Measurements from ENCODE around the gene DDX50. TPM values are rescaled to one million over a fixed set of nuclear protein-coding genes. Genes with fewer than 3 reads are reported as not detected.

The DDX50 gene
- total RNA-seq, 1 experiment from 2014 or later, result 33.8 TPM

GRCh38 chr10:68870061-68870460, 31.1 kb upstream of the DDX50 start:
- Histone ChIP-seq H3K27me3 (ENCODE audit: insufficient read depth, low read depth) (no peaks in the 10 kb centered on the region), H3K79me2 (ENCODE audit: low read depth) (no peaks in the 10 kb centered on the region), H4K20me1 (ENCODE audit: insufficient read depth) (no peaks in the 10 kb centered on the region), H3K4me3 (no peak overlapping the region), H3K27ac (no peak overlapping the region), H3F3A (ENCODE audit: insufficient read depth, low read depth) (no peaks in the 10 kb centered on the region), H3K4me2 (no peak overlapping the region), H3K4me1 (replicated peaks; ENCODE audit: insufficient read depth) (peaks cover 11% of the 10 kb centered on the region), H3K9me2 (ENCODE audit: insufficient read depth) (no peaks in the 10 kb centered on the region), H2AFZ (no peak overlapping the region), H3K9me3 (ENCODE audit: insufficient read depth, low read depth) (0 out of 2 replicates have a peak, but pooled peaks cover 8% of the 10 kb centered on the region), H3K36me3 (ENCODE audit: low read depth) (no peaks in the 10 kb centered on the region)
- no peak for DNase-seq
- CTCF ChIA-PET, result no interaction called here
- no peak for TF ChIP-seq EZH2 (IDR thresholded peaks at IDR 0.05; ENCODE audit: low read depth)
- TF ChIP-seq CTCF (conservative IDR thresholded peaks at IDR 0.05), result no peak
- POLR2A ChIA-PET (ENCODE audit: unreplicated experiment), result no interaction called here
- intact Hi-C loops (cut with micrococcal nuclease; ENCODE audit: unreplicated experiment), result no loop called here
- BruUV-seq (replicated peaks), result no TSS peak

GRCh38 chr10:68870545-68871104, 30.5 kb upstream of the DDX50 start:
- BruUV-seq (replicated peaks), result no TSS peak
- DNase-seq, result no peak
- no peaks in the 10 kb centered on the region for H3K36me3 ChIP-seq (ENCODE audit: low read depth)
- 0 out of 2 replicates have a peak, but pooled peaks cover 8% of the 10 kb centered on the region for H3K9me3 ChIP-seq (ENCODE audit: insufficient read depth, low read depth)
- H3K4me3 ChIP-seq, result no peak overlapping the region
- H3K27me3 ChIP-seq (ENCODE audit: insufficient read depth, low read depth), result no peaks in the 10 kb centered on the region
- TF ChIP-seq EZH2 (IDR thresholded peaks at IDR 0.05; ENCODE audit: low read depth), result no peak
- TF ChIP-seq CTCF (conservative IDR thresholded peaks at IDR 0.05), result no peak
- H3K79me2 ChIP-seq (ENCODE audit: low read depth), result no peaks in the 10 kb centered on the region
- H3K27ac ChIP-seq, result no peak overlapping the region
- intact Hi-C loops (cut with micrococcal nuclease; ENCODE audit: unreplicated experiment), result no loop called here
- CTCF ChIA-PET, result no interaction called here
- no peak overlapping the region for H3K4me2 ChIP-seq
- no peaks in the 10 kb centered on the region for H3K9me2 ChIP-seq (ENCODE audit: insufficient read depth)
- no peaks in the 10 kb centered on the region for H3F3A ChIP-seq (ENCODE audit: insufficient read depth, low read depth)
- H3K4me1 ChIP-seq (replicated peaks; ENCODE audit: insufficient read depth), result peaks cover 11% of the 10 kb centered on the region
- no peak overlapping the region for H2AFZ ChIP-seq
- no peaks in the 10 kb centered on the region for H4K20me1 ChIP-seq (ENCODE audit: insufficient read depth)
- POLR2A ChIA-PET (ENCODE audit: unreplicated experiment), result no interaction called here

- Histone ChIP-seq H4K20me1 (ENCODE audit: insufficient read depth) (no peaks in the 10 kb centered on the region), H3K79me2 (ENCODE audit: low read depth) (no peaks in the 10 kb centered on the region), H3K27me3 (ENCODE audit: insufficient read depth, low read depth) (no peaks in the 10 kb centered on the region), H3K4me1 (replicated peaks; ENCODE audit: insufficient read depth) (peaks cover 11% of the 10 kb centered on the region), H3K9me2 (ENCODE audit: insufficient read depth) (no peaks in the 10 kb centered on the region), H2AFZ (no peak overlapping the region), H3F3A (ENCODE audit: insufficient read depth, low read depth) (no peaks in the 10 kb centered on the region), H3K4me3 (no peak overlapping the region), H3K27ac (no peak overlapping the region), H3K4me2 (no peak overlapping the region), H3K9me3 (ENCODE audit: insufficient read depth, low read depth) (0 out of 2 replicates have a peak, but pooled peaks cover 8% of the 10 kb centered on the region), H3K36me3 (ENCODE audit: low read depth) (no peaks in the 10 kb centered on the region)
- BruUV-seq (replicated peaks), result no TSS peak
- intact Hi-C loops (cut with micrococcal nuclease; ENCODE audit: unreplicated experiment), result no loop called here
- POLR2A ChIA-PET (ENCODE audit: unreplicated experiment), result interaction anchor here (0.5 kb wide), 1 partner anchor 32 kb away, joined by 10 read pairs; no protein-coding TSS in a partner anchor
- CTCF ChIA-PET, result interaction anchor here (0.6 kb wide), 1 partner anchor 96 kb away, joined by 17 read pairs; no protein-coding TSS in a partner anchor
- DNase-seq, result no peak
- no peak for TF ChIP-seq EZH2 (IDR thresholded peaks at IDR 0.05; ENCODE audit: low read depth)
- TF ChIP-seq CTCF (conservative IDR thresholded peaks at IDR 0.05), result no peak
Observed at GRCh38 chr10:68871105-68871711, 29.9 kb upstream of the DDX50 start.
